ENCODE data around the gene TLR7.

Gene TLR7

GRCh38 chrX:12866451-12867377 lies at the start of gene TLR7:
Gene TLR7, plus strand, starts transcription at chrX:12867072. Its CDS starts 507 bp downstream, at chrX:12867579.
- no peak for DNase-seq (ENCODE audit: low read depth)

GRCh38 chrX:12817528-12817927 lies 49.3 kb upstream of the TLR7 start:
- DNase-seq (ENCODE audit: low read depth) = no peak

- no peak for DNase-seq (ENCODE audit: low read depth)
Measured at GRCh38 chrX:12819222-12819621, 47.6 kb upstream of the TLR7 start.

GRCh38 chrX:12820737-12821136 lies 46.1 kb upstream of the TLR7 start:
- DNase-seq (ENCODE audit: low read depth) = no peak

- DNase-seq (ENCODE audit: low read depth) = no peak
Measured at GRCh38 chrX:12824944-12825343, 41.9 kb upstream of the TLR7 start.

GRCh38 chrX:12825801-12826200 lies 41.1 kb upstream of the TLR7 start:
- no peak for DNase-seq (ENCODE audit: low read depth)

GRCh38 chrX:12843061-12843667 lies 23.7 kb upstream of the TLR7 start:
- no peak for DNase-seq (ENCODE audit: low read depth)

GRCh38 chrX:12843668-12844279 lies 23.1 kb upstream of the TLR7 start:
- no peak for DNase-seq (ENCODE audit: low read depth)

- DNase-seq (ENCODE audit: low read depth) = no peak
Measured at GRCh38 chrX:12844319-12844718, 22.6 kb upstream of the TLR7 start.

- no peak for DNase-seq (ENCODE audit: low read depth)
Measured at GRCh38 chrX:12865359-12865758, 1.5 kb upstream of the TLR7 start.

GRCh38 chrX:12867685-12868084 lies 813 bp downstream of the TLR7 start:
- DNase-seq (ENCODE audit: low read depth) = no peak

- no peak for DNase-seq (ENCODE audit: low read depth)
Measured at GRCh38 chrX:12868747-12869146, 1.9 kb downstream of the TLR7 start.

GRCh38 chrX:12871257-12871656 lies 4.4 kb downstream of the TLR7 start:
- DNase-seq (ENCODE audit: low read depth) = no peak

- DNase-seq (ENCODE audit: low read depth) = no peak
Measured at GRCh38 chrX:12872741-12873140, 5.9 kb downstream of the TLR7 start.

GRCh38 chrX:12874581-12874980 lies 7.7 kb downstream of the TLR7 start:
- no peak for DNase-seq (ENCODE audit: low read depth)

GRCh38 chrX:12877386-12877785 lies 10.5 kb downstream of the TLR7 start:
- DNase-seq (ENCODE audit: low read depth) = no peak

- DNase-seq (ENCODE audit: low read depth) = no peak
Measured at GRCh38 chrX:12878536-12878935, 11.7 kb downstream of the TLR7 start.

- DNase-seq (ENCODE audit: low read depth) = no peak
Measured at GRCh38 chrX:12881914-12882313, 15.0 kb downstream of the TLR7 start.

GRCh38 chrX:12885508-12885907 lies 18.6 kb downstream of the TLR7 start:
- no peak for DNase-seq (ENCODE audit: low read depth)

GRCh38 chrX:12886545-12886944 lies 19.7 kb downstream of the TLR7 start:
- no peak for DNase-seq (ENCODE audit: low read depth)

GRCh38 chrX:12887141-12887540 lies 20.3 kb downstream of the TLR7 start:
- no peak for DNase-seq (ENCODE audit: low read depth)

GRCh38 chrX:12887767-12888166 lies 20.9 kb downstream of the TLR7 start:
- DNase-seq (ENCODE audit: low read depth) = no peak

GRCh38 chrX:12890467-12890866 lies 23.6 kb downstream of the TLR7 start:
- no peak for DNase-seq (ENCODE audit: low read depth)

All from CMK (cell line).